Measurements from ENCODE around the gene INTS4.

- TF ChIP-seq, protein P1, sequence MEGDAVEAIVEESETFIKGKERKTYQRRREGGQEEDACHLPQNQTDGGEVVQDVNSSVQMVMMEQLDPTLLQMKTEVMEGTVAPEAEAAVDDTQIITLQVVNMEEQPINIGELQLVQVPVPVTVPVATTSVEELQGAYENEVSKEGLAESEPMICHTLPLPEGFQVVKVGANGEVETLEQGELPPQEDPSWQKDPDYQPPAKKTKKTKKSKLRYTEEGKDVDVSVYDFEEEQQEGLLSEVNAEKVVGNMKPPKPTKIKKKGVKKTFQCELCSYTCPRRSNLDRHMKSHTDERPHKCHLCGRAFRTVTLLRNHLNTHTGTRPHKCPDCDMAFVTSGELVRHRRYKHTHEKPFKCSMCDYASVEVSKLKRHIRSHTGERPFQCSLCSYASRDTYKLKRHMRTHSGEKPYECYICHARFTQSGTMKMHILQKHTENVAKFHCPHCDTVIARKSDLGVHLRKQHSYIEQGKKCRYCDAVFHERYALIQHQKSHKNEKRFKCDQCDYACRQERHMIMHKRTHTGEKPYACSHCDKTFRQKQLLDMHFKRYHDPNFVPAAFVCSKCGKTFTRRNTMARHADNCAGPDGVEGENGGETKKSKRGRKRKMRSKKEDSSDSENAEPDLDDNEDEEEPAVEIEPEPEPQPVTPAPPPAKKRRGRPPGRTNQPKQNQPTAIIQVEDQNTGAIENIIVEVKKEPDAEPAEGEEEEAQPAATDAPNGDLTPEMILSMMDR (IDR thresholded peaks at IDR 0.05): peak in 1 of 4 experiments; percentile 6
- TF ChIP-seq POLR2A (IDR thresholded peaks at IDR 0.05): peak in 1 of 2 donors; percentile 25
- TF ChIP-seq EP300 (IDR thresholded peaks at IDR 0.05): no peak
- peak; percentile 81 for TF ChIP-seq POLR2AphosphoS5 (IDR thresholded peaks at IDR 0.05)
Measured at GRCh38 chr11:77994434-77995362, at the start of gene INTS4.
